Ammon's horn (tissue), 1 donor: ENCODE measurements around the gene TSC22D4.
A peak's percentile ranks its signal among the peaks of the same experiment; 100 is the strongest.
"Not testable (repeated sequence)": the region's sequence is repeated elsewhere in the genome, so short reads cannot be mapped to it uniquely, and the experiment has no call there.

Source experiments
- DNase-seq: peaks from one replicate; pipeline ENCODE4 v3.0.0-alpha.2; 2016; ENCODE audit warnings: low spot score

TSC22D4 gene

GRCh38 chr7:100478958-100479660, at the start of gene TSC22D4:
TSS of gene TSC22D4 (minus strand) at chr7:100479214. CDS start at chr7:100478038, 1,176 bp downstream.
- DNase-seq = peak; percentile 98

GRCh38 chr7:100528108-100528866, 49.3 kb upstream of the TSC22D4 start:
- not testable (repeated sequence) for DNase-seq

GRCh38 chr7:100523192-100523591, 44.2 kb upstream of the TSC22D4 start:
- not testable (repeated sequence) for DNase-seq

- DNase-seq = not testable (repeated sequence)
Observed at GRCh38 chr7:100521909-100522593, 43.0 kb upstream of the TSC22D4 start.

GRCh38 chr7:100521076-100521475, 42.1 kb upstream of the TSC22D4 start:
- DNase-seq = no peak

GRCh38 chr7:100520138-100520537, 41.1 kb upstream of the TSC22D4 start:
- no peak for DNase-seq

- DNase-seq = no peak
Observed at GRCh38 chr7:100519580-100519979, 40.6 kb upstream of the TSC22D4 start.

- no peak for DNase-seq
Observed at GRCh38 chr7:100517305-100517704, 38.3 kb upstream of the TSC22D4 start.

GRCh38 chr7:100516135-100516812, 37.3 kb upstream of the TSC22D4 start:
- DNase-seq = no peak

- DNase-seq = no peak
Observed at GRCh38 chr7:100515072-100515532, 36.1 kb upstream of the TSC22D4 start.

GRCh38 chr7:100513212-100513810, 34.3 kb upstream of the TSC22D4 start:
- DNase-seq = no peak

GRCh38 chr7:100510437-100511239, 31.6 kb upstream of the TSC22D4 start:
- DNase-seq = no peak

GRCh38 chr7:100509231-100509630, 30.2 kb upstream of the TSC22D4 start:
- peak; percentile 40 for DNase-seq

- no peak for DNase-seq
Observed at GRCh38 chr7:100506356-100506923, 27.4 kb upstream of the TSC22D4 start.

- DNase-seq = no peak
Observed at GRCh38 chr7:100504887-100505611, 26.0 kb upstream of the TSC22D4 start.

GRCh38 chr7:100504031-100504430, 25.0 kb upstream of the TSC22D4 start:
- not testable (repeated sequence) for DNase-seq

- DNase-seq = not testable (repeated sequence)
Observed at GRCh38 chr7:100500743-100501142, 21.7 kb upstream of the TSC22D4 start.

- DNase-seq = no peak
Observed at GRCh38 chr7:100496509-100496908, 17.5 kb upstream of the TSC22D4 start.

- DNase-seq = peak; percentile 74
Observed at GRCh38 chr7:100493476-100494264, 14.7 kb upstream of the TSC22D4 start.
